C4-2B (cell line): ENCODE data around the gene NECTIN1.

Source experiments
- H3K27ac ChIP-seq: fragments of 450-650 bp; 2 replicates; pipeline ENCODE4 v1.5.1; 2017
- ZFX ChIP-seq: fragments of 450-650 bp; IDR thresholded peaks from 2 replicates; pipeline ENCODE4 v1.6.1; 2017
- TF ChIP-seq, protein P1 (sequence below): fragments of 450-650 bp; conservative IDR thresholded peaks from 2 replicates; pipeline ENCODE4 v1.5.1; 2017; ENCODE audit warnings: mild to moderate bottlenecking

NECTIN1 gene

DNA sequence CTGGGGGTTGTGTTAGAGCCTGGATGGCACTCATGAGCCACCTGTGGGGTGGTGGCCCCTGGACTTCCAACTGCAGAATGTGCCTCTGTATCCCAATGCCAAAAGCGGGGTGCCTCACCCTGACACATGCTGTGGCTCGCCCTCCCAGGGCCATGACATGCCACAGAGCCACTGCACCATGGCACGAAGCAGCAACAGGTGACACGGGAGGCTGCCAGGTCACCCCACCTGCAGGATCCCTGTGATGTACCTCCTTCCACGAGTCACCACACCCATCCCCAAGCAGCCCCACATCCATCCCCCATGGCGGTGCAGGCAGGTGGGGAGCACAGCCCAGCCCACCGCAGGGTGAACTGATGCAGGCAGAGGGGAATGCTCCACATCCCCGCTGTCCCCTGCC lies 14.8 kb downstream of the NECTIN1 start:
- H3K27ac ChIP-seq, result no peak overlapping the region
- TF ChIP-seq, protein P1, sequence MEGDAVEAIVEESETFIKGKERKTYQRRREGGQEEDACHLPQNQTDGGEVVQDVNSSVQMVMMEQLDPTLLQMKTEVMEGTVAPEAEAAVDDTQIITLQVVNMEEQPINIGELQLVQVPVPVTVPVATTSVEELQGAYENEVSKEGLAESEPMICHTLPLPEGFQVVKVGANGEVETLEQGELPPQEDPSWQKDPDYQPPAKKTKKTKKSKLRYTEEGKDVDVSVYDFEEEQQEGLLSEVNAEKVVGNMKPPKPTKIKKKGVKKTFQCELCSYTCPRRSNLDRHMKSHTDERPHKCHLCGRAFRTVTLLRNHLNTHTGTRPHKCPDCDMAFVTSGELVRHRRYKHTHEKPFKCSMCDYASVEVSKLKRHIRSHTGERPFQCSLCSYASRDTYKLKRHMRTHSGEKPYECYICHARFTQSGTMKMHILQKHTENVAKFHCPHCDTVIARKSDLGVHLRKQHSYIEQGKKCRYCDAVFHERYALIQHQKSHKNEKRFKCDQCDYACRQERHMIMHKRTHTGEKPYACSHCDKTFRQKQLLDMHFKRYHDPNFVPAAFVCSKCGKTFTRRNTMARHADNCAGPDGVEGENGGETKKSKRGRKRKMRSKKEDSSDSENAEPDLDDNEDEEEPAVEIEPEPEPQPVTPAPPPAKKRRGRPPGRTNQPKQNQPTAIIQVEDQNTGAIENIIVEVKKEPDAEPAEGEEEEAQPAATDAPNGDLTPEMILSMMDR, result no peak
- no peak for TF ChIP-seq ZFX

DNA sequence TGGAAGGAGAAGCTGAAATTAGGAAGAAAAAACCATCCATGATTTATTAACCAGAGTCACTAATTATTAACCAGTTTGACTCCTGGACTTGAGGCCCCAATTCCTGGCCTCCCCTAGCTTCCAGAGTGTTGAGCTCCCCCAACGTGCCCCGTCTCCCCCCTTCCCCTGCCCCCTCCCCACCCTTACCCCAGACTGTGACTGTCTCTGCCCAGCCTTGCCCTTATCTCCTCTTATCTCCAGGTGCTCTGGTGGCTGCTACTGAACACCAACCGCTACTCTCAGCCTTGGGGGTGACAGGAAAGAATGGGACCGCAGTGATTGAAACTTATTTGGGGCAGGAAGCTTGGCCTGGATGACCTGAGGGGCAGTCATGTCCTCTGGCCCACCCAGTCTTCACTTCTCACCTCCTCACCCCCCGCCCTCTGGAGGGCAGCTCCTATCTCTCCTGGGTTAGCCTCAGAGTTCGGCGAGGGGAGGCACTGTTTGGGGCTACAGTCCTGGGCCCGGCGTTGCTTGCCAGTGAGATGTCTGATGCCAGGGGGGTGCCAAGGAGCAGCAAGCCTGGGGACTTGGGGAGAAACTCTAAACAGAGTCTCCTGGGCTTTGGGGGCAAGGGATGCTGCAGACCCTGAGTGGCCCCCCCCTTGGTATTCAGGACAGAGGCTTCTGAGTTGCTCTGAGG lies 15.5 kb downstream of the NECTIN1 start:
- H3K27ac ChIP-seq, result no peak overlapping the region
- TF ChIP-seq ZFX, result no peak
- TF ChIP-seq, protein P1, result no peak

DNA sequence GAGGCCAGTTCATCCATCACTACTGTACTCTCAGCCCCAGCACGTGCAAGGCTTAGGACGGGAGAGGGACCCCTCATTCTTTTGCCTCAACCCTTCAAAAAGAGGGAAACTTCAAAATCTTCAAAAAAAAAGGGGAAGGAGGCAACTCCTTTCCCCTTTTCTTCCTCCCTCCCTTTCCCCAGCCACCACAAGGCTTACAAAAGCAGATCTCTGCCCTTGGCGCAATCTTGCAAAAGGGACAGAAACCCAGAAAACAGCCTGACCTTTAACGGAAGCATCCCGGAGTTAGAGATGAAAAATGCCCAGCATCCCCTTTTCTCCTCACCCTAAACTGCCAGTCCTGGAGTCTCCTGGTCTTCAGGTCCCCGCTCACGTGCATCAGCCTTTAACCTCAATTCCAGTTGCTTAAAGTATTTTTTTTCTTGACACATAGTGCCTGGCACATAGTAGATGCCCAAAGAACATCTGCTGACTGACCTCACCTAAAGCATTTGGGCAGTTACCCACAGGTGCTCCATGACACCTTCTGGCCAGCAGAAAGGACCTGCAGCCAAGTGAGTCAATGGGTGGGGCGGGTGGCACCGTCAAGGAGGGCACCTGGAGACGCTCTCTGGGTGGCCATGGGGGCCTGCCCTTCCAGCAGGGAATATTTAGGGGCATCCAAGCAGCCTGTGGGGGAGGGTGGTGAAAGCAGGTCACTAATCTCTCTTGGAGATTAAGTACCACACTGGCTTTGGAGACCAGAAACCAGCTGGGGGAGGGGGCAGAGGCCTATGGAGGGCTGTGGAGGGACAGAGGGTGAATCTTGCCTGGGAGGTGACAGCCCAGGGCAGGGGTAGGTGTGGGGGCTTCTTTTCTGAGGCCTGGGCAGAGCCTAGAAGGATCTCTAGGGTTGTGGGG lies 16.3 kb downstream of the NECTIN1 start:
- no peak overlapping the region for H3K27ac ChIP-seq
- TF ChIP-seq, protein P1, result no peak
- no peak for TF ChIP-seq ZFX

DNA sequence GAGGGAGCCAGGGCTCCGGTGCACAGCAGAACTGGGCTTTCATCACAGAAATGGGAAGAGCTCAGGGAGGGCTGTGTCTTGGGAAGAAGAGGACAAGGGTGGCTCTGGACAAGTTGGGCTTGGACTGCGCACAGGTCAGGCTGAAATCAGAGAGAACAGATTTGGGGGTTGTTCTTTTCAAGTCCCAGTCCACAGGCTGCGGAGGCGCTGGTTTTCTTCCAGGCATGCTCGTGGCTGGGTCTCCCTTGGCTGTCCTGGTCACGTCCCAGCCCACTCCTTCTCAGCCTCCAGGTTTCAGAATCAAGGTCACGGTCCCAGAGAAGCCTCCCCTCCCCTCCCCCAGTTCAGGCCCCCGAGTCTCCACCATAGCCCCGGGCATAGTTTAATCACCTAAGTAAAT lies 17.0 kb downstream of the NECTIN1 start:
- H3K27ac ChIP-seq, result no peak overlapping the region
- no peak for TF ChIP-seq ZFX
- TF ChIP-seq, protein P1, result no peak

DNA sequence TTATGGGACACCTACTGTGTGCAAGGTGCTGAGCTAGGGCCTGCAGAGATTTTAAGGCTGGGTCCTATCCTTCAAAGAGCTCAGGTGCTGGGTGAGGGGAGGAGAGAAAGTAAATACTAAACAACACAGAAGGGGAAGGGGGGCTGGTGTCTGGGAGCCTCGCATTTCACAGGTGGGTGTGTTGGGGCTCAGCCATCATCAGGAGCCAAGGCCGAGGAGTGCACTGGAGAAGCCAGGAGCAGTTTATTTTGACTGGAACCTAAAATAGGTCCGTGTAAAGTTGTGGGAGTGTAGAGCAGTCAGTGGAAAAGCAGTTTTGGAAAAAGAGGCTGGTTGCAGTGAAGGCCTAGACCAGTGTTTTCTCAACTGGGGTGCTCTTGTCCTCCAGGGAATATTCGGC lies 17.5 kb downstream of the NECTIN1 start:
- H3K27ac ChIP-seq, result no peak overlapping the region
- TF ChIP-seq, protein P1, result no peak
- no peak for TF ChIP-seq ZFX

DNA sequence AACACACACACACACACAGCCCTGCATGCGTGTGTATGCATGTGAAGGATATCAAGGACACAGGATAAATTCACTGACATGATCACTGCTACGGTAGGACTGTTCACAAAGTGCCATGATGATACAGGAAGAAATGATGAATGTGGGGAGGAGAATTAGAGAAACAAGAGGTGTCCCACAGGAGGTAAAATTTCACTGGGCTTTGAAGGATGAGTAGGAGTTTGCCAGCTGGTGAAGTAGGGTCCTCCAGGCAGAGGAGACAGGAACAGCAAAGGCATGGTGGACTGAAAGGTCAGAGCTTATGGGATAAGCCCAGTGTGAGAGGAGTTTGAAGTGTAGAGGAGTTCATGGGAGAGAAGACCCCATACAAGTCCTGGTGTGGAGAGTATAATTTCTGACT lies 18.6 kb downstream of the NECTIN1 start:
- no peak overlapping the region for H3K27ac ChIP-seq
- no peak for TF ChIP-seq ZFX
- TF ChIP-seq, protein P1, result no peak
